Stimulated activated CD4-positive, alpha-beta T cell treated with anti-CD3 and anti-CD28 coated beads, Interleukin-2, amount 100 ng/mL, for 4 hours (primary cell): ENCODE data around the gene VAV1.
"Not testable (repeated sequence)": the region's sequence is repeated elsewhere in the genome, so short reads cannot be mapped to it uniquely, and the experiment has no call there.

ENCODE experiments used
- DNase-seq: peaks from one replicate; pipeline ENCODE4 v3.0.0-alpha.2; 2020; ENCODE audit warnings: low read depth

VAV1 gene

GRCh38 chr19:6737284-6737872 is 35.1 kb upstream of the VAV1 start, which contains the start of gene GPR108:
Gene GPR108 (minus strand): TSS chr19:6737580. CDS start chr19:6737576, 4 bp downstream.
- peak; percentile 99 for DNase-seq

DNA sequence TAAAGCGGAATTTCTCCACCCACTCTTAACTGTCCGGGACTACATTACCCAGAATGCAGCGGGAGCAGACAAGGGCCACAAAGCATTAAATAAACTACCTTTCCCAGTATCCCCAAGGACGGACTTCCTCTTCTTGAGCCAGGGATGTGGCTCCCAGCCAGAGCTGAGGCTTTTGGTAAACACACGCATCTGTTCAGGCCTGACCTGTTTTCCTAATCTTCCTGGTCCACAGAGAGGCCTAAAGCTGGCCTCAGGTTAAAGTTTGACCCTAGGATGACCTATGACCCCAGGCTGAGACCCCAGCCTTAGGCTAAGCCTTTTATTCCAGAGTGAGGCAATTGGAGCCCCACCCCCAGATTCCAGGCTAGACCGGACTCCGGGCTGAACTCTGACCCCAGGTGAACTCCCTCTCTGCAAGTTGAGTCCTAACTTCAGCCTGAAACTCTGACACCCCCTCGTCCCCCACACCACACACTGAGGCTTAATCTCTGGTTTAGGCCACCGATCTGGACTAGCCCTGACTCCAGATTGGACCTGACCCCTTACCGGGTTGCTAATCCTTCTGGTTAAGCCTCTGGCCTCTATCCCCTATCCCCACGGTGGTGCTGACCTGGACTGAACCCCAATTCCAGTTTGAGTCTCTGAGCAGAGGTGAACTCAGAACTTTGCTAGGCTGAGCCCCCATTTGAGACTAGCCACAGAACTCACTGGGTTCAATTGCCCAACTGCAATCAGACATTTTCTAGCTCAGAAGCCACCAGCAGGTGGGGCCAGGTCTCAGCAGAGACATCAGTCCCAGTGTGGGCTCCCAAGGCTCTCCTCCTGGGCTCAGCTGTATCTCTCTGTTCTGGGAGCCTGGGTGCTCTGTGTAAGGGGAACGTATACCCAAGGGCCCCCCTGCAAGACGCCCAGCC is 34.4 kb upstream of the VAV1 start:
- DNase-seq, result peak; percentile 71

DNA sequence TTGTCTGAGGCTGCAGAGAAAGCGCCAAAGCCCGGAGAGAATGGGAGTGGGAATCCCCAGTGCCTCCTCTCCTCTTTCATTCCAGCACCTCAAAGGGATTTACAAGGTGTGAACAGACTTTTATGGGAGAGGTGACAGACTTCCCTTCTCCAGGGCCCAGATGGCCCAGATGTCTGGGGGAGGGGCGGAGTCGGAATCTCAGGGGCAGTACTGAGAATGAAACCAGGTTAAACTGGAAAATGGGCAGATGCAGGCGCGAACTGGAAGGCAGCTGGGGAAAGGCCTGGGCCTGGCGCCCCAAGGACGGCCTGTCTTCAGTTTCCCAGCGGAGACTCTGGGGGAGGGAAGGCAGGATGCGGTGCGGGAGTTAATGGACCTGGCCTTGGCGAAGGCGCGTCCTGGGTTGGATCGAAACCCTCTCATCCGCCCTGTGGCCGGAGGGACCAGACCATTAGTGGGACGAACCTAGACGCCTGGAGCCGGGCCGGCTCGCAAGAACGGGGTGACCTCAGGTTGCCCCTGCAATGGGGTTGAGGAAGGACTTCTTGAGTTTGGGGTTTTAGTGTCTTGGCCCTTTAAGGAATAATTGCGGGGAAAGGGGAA is 33.6 kb upstream of the VAV1 start:
- no peak for DNase-seq

GRCh38 chr19:6739390-6739882 is 33.1 kb upstream of the VAV1 start, which contains the start of gene TRIP10:
Gene TRIP10 (plus strand): TSS chr19:6739680. CDS start chr19:6739762, 82 bp downstream.
- DNase-seq, result peak; percentile 75

DNA sequence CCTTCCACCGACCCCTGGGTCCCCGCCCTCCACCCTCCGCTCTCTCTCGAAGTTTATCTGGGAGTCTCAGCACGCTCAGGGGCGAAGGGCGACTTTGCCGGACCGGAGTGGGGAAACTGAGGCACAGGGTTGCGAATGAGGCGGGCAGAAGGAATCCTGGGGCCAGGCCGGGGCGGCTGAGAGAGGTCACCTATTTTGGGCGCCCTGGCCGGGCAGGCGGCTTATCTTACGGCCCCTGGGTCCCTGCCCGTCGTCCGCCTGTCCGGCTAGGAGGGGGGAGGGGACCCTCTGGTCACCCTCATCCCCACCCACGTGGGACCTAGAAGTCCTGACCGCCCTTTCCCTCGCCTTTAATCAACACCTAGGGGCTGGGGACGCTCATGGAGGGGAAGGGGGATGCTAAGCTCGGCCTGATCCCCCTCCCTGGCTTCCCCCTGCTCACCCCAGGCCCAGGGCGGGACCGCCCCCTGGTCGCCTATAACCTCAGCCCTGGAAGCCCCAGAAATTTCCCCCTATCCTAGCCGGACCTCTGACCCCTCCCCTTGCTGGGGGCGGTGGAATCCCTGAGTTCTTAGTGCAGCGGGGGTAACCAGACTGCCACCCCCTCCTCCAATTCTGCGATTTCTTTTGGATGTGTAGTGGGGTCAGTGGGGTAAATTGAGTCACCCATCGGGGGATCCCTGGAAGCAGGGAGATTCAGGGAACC is 32.5 kb upstream of the VAV1 start:
- no peak for DNase-seq

- no peak for DNase-seq
Observed at GRCh38 chr19:6740589-6741343, 31.7 kb upstream of the VAV1 start.

- DNase-seq, result no peak
Observed at GRCh38 chr19:6743066-6743465, 29.4 kb upstream of the VAV1 start.

- no peak for DNase-seq
Observed at GRCh38 chr19:6743714-6744380, 28.7 kb upstream of the VAV1 start.

DNA sequence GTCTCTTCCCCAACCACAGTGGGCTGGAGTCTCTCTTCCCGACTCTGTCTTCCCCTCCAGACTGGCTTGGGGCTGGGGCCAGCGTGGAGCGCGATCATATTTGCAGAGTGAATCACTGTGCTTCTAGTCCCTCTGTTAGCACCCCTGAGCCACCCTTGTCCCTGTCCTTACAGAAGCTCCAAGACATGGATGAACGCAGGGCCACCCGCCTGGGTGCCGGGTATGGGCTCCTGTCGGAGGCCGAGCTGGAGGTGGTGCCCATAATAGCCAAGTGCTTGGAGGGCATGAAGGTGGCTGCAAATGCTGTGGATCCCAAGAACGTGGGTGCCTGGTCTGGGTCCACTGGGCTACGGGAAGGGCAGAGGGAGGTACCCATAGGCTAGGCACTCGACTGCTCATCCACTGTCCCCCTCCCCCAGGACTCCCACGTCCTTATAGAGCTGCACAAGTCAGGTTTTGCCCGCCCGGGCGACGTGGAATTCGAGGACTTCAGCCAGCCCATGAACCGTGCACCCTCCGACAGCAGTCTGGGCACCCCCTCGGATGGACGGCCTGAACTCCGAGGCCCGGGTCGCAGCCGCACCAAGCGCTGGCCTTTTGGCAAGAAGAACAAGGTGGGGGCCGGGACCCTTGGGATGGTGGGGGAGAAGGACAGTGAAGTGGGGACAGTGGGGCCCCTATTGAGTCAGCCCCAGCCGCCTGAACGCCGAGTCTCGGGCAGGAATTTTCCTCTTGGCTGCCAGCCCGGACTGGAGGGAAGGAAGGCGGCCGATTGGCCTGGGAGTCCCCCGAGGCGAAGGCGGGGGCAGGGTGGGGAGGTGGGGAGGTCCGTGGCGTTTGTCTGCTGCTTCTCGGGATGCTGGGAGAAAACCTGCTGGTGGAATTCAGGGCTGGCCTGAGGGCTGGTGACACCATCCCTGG is 27.9 kb upstream of the VAV1 start:
- DNase-seq, result no peak

DNA sequence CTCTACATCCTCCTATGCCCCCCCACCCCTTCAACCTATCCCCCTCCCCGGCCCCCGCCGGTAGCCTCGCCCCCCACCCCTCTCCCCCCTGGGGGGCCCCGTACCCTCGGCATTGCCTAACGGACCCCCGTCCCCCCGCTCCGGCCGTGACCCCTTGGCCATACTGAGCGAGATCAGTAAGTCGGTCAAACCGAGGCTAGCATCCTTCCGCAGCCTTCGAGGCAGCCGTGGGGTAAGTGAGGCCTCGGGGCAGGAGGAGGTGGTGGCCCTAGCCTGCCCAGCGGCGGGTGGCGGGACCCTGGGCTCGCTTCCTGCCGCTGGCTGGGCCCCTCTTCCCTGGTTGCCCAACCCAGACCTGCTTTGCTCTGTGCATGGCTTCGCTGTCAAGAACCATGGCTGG is 26.5 kb upstream of the VAV1 start:
- no peak for DNase-seq

GRCh38 chr19:6748543-6748942 is 24.0 kb upstream of the VAV1 start:
- not testable (repeated sequence) for DNase-seq

DNA sequence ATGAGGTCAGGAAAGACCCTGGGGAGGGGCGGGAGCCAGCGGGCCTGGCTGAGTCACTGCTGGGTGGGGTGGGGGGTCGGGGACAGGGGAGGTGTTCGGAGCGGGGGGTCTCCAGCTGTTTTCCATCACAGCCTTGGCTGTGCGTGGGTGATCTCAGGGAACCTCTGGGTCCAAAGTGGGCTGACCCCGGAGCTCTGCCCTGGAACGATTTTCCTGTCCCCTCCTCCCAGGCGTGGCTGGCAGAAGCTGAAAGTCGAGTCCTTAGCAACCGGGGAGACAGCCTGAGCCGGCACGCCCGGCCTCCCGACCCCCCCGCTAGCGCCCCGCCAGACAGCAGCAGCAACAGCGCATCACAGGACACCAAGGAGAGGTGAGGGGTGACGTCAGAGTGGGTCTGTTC is 22.4 kb upstream of the VAV1 start:
- DNase-seq, result no peak

DNA sequence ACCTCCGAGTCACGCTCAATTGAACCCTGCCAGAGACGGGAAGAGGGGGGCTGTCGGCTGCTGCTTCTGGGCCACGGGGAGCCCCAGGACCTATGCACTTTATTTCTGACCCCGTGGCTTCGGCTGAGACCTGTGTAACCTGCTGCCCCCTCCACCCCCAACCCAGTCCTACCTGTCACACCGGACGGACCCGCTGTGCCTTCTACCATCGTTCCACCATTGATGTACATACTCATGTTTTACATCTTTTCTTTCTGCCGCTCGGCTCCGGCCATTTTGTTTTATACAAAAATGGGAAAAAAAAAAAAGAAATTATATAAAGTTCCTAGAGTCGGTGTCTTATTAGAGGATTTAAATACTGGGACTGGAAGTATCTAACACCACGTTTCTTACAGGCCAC is 21.3 kb upstream of the VAV1 start:
- DNase-seq, result no peak

DNA sequence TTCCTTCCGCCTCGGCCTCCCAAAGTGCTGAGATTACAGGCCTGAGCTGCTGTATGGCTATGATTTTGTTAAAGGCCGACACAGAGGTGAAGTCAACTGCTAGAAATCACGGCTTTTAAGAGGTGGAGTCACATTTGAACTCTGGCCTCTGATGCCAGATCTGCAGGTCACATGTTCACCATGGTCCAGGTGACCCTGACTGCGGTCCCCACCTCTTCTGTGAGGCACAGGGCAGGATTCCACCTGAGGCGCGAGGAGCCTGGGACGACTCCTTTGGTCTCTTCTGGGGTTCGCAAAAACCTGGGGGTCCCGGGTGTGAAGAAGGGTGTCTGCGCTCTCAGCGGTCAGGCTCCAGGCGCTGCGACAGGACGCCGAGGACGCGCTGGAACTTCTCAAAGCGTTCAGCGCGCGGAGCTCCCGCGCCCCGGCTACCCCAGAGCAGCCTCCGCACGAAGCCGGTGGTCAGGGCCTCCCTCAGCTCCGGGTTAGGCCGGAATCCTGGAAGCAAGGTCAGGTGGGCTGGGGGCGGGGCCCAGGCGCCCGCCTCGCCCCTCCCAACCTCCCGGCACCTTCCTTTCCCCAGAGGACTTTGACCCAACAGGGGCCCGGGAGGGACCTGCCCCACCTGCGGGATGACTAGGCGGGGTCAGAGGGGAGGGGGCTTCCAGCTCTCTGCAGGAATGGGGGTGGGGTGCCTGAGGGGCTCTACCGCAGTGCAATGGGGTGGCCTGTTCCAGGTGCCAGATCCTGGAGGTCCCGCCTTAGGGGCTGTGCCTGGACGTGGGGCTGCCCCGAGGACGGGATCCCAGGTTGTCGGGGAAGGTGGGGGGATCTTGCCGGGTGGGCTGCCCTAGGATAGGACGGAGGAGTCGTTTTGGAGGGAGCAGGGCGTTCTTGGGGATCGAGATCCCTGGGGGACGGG is 20.0 kb upstream of the VAV1 start:
- DNase-seq, result no peak

DNA sequence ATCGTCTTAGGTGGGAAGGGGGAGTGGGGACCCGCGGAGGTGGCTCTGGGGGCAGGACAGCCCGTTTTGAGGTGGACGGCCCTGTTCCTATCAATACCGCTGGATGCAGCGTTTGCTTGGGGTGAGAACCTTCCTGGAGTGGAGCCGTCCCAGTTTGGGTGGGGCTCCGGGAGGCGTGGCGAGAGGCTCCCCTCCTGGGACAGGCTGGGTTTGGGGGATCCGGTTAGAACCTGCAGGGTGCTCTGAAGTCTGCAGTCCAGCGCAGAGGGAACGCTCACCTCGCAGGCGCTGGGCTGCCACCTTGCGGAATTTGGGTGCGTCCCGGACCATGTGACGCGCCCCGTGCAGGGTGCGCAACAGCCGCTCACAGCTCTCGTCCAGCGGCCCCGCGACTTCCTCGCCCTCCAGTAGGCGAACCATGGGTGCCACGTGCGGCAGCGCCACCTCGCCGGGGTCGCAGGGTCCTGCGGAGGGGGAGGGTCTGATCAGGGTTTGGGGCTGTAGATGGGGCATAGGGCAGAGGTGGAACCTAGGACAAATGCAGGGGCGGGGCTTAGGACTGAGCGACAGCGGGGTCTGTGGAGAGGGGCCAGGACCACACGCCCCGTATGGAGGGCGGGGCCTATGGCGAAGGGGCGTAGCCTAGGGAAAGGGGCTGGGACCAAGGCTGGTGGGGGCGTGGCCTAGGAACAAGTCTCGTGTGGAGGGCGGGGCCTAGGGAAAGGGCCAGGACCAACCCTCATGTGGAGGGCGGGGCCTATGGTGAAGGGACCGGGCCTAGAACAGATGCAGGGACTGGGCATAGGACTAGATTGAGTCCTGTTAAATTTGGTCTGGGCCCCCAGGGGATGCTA is 19.1 kb upstream of the VAV1 start:
- DNase-seq, result peak; percentile 73

GRCh38 chr19:6754136-6754535 is 18.4 kb upstream of the VAV1 start:
- no peak for DNase-seq

- DNase-seq, result no peak
Observed at GRCh38 chr19:6754653-6755463, 17.6 kb upstream of the VAV1 start.
